DOHH2 (cell line): ENCODE data around the gene DNAH1.

ENCODE experiments used
- CTCF ChIP-seq: fragments of 200-600 bp; sonication (generic); IDR thresholded peaks from one replicate; pipeline ENCODE4 v1.5.1; 2014; ENCODE audit warnings: antibody characterized with exemption, mild to moderate bottlenecking, low read depth, low read length; ENCODE audit not compliant: poor library complexity, severe bottlenecking
- EZH2phosphoT487 ChIP-seq: fragments of 200-600 bp; sonication (generic); IDR thresholded peaks from 2 replicates; pipeline ENCODE4 v1.6.1; 2017; ENCODE audit warnings: borderline replicate concordance, mild to moderate bottlenecking, antibody characterized with exemption, low read length, moderate library complexity, mixed read lengths

GRCh38 chr3:52374173-52374572, 58.1 kb downstream of the DNAH1 start:
- TF ChIP-seq CTCF, result peak; percentile 30
- no peak for TF ChIP-seq EZH2phosphoT487
